K562 (cell line): ENCODE data around the gene CRY2. TPM values are rescaled to one million over a fixed set of nuclear protein-coding genes. Genes with fewer than 3 reads are reported as not detected.

Experiments
- ATAC-seq: fragments of 200-7000 bp; cut with Tn5 transposase; 3 replicates; pipeline ENCODE4 v1.9.1; 2020; ENCODE audit warnings: moderate library complexity
- BruUV-seq: library from RNA; stranded (reverse); fragments of 400-500 nt; replicated peaks from 2 replicates; lab custom pipeline; 2021; lab: Mats Ljungman, UMichigan
- CTCF ChIA-PET: fragments of 300-600 bp; formaldehyde crosslinking; extraction: SDS; loops from one replicate; lab custom pipeline; 2021; ENCODE audit warnings: low intra/inter-chr PET ratio; lab: Yijun Ruan, JAX
- POLR2A ChIA-PET: fragments of 300-600, 350-650 bp; sonication (Branson Sonifier 250); formaldehyde crosslinking; extraction: SDS; loops from one replicate; lab custom pipeline; 2021; ENCODE audit warnings: antibody characterized with exemption, inconsistent platforms; lab: Yijun Ruan, JAX
- DNase-seq, 4 experiments: peaks; one replicate each; pipeline versions ENCODE4 v3.0.0 to v3.0.0-alpha.2; 2011 to 2018; ENCODE audit warnings: low spot score in 3 of 4, mixed read lengths in 3 of 4; ENCODE audit errors: extremely low read depth in 1 of 4
- FAIRE-seq: peaks from 2 replicates; lab custom pipeline; 2011; peaks lifted over from hg19 to GRCh38; lab: Jason Lieb, UNC
- H2AFZ ChIP-seq: 2 replicates; pipeline ENCODE4 v1.6.0; 2011; ENCODE audit warnings: low read depth, low read length, control low read depth, inconsistent platforms
- H3K27ac ChIP-seq: fragments of 200-600 bp; 3 replicates; pipeline ENCODE4 v1.8.0; 2011; ENCODE audit warnings: low read depth, mild to moderate bottlenecking, control low read depth, inconsistent platforms, low read length, moderate library complexity, mixed read lengths; ENCODE audit errors: extremely low read depth
- H3K27me3 ChIP-seq, 2 experiments: fragments of 300-600 bp in 1 of 2; 2 replicates in 1 of 2; 3 replicates in 1 of 2; pipeline versions ENCODE4 v1.6.0 to v1.8.0; 2011; ENCODE audit warnings: inconsistent platforms in 2 of 2, low read length in 2 of 2, mild to moderate bottlenecking in 1 of 2, mixed read lengths in 1 of 2, moderate library complexity in 1 of 2; ENCODE audit not compliant: control insufficient read depth in 2 of 2, insufficient read depth in 2 of 2
- H3K36me3 ChIP-seq: fragments of 300-600 bp; 3 replicates; pipeline ENCODE4 v1.8.0; 2011; ENCODE audit warnings: mild to moderate bottlenecking, low read length, inconsistent platforms; ENCODE audit not compliant: control insufficient read depth, insufficient read depth
- H3K4me1 ChIP-seq, 2 experiments: fragments of 200-600 bp in 1 of 2; replicated peaks in 1 of 2; 2 replicates in 1 of 2; 3 replicates in 1 of 2; pipeline versions ENCODE4 v1.5.1 to v1.8.0; 2011; ENCODE audit warnings: inconsistent platforms in 2 of 2, low read length in 2 of 2, mild to moderate bottlenecking in 1 of 2, mixed read lengths in 1 of 2, moderate library complexity in 1 of 2; ENCODE audit not compliant: control insufficient read depth in 2 of 2, insufficient read depth in 2 of 2
- H3K4me2 ChIP-seq: 2 replicates; pipeline ENCODE4 v1.6.1; 2011; ENCODE audit warnings: low read length, control low read depth, inconsistent platforms, mixed read lengths; ENCODE audit not compliant: insufficient read depth
- H3K4me3 ChIP-seq: fragments of 200-600 bp; sonication (generic), shearing (Covaris generic); 2 replicates; pipeline ENCODE4 v1.5.1; 2016; ENCODE audit warnings: control low read depth, inconsistent platforms
- H3K79me2 ChIP-seq: fragments of 200-600 bp; 3 replicates; pipeline ENCODE4 v1.8.0; 2011; ENCODE audit warnings: low read length, inconsistent platforms; ENCODE audit not compliant: control insufficient read depth, insufficient read depth
- H3K9ac ChIP-seq, 2 experiments: 2 replicates each; pipeline versions ENCODE4 v1.6.0 to v1.6.1; 2011; ENCODE audit warnings: low read depth in 2 of 2, low read length in 2 of 2, control low read depth in 1 of 2, inconsistent platforms in 1 of 2, mild to moderate bottlenecking in 1 of 2, mixed read lengths in 1 of 2; ENCODE audit not compliant: insufficient read depth in 1 of 2
- H3K9me1 ChIP-seq: one replicate; pipeline ENCODE4 v1.6.0; 2011; ENCODE audit warnings: inconsistent platforms, mild to moderate bottlenecking, low read length, moderate library complexity; ENCODE audit not compliant: control insufficient read depth, insufficient read depth
- H3K9me3 ChIP-seq: replicated peaks from 2 replicates; pipeline ENCODE4 v1.5.1; 2011; ENCODE audit warnings: low read depth, low read length, inconsistent platforms; ENCODE audit not compliant: control insufficient read depth, insufficient read depth
- H4K20me1 ChIP-seq: replicated peaks from 2 replicates; pipeline ENCODE4 v1.6.1; 2011; ENCODE audit warnings: low read length, inconsistent platforms, mixed read lengths; ENCODE audit not compliant: control insufficient read depth, insufficient read depth
- ATF7 ChIP-seq: fragments of 450-650 bp; IDR thresholded peaks from 2 replicates; pipeline ENCODE4 v1.7.1; 2014; ENCODE audit warnings: mild to moderate bottlenecking, moderate library complexity
- CHD2 ChIP-seq: IDR thresholded peaks from 2 replicates; pipeline ENCODE4 v1.6.1; 2011; ENCODE audit warnings: low read depth, low read length
- CXXC5 ChIP-seq: fragments of 250-450 bp; sonication (Bioruptor Pico); IDR thresholded peaks from 2 replicates; pipeline ENCODE4 v1.8.0; 2022; ENCODE audit warnings: inconsistent platforms, mild to moderate bottlenecking, moderate library complexity
- ERF ChIP-seq: fragments of 450-650 bp; formaldehyde crosslinking; IDR thresholded peaks from 2 replicates; pipeline ENCODE4 v1.4.0; 2020; ENCODE audit warnings: mild to moderate bottlenecking, mixed read lengths
- ETV6 ChIP-seq, 3 experiments: fragments of 150-350 bp in 1 of 3; sonication (generic) in 1 of 3; formaldehyde crosslinking in 1 of 3; IDR thresholded peaks; 2 replicates each; pipeline versions ENCODE4 v1.6.1 to v1.8.0; 2014 to 2022; ENCODE audit warnings: borderline replicate concordance in 2 of 3, low read depth in 2 of 3, antibody characterized with exemption in 1 of 3, low read length in 1 of 3, mild to moderate bottlenecking in 1 of 3, missing genetic modification reagents in 1 of 3
- FOSL1 ChIP-seq: fragments of 200-800 bp; sonication (Bioruptor generic); conservative IDR thresholded peaks from 2 replicates; pipeline ENCODE4 v1.6.1; 2016; ENCODE audit warnings: missing genetic modification characterization, missing compliant biosample characterization
- FOXK1 ChIP-seq: sonication (generic); formaldehyde crosslinking; IDR thresholded peaks from 2 replicates; pipeline ENCODE4 v1.8.0; 2022; ENCODE audit warnings: missing genetic modification reagents, mild to moderate bottlenecking, borderline replicate concordance
- HDAC3 ChIP-seq: fragments of 450-650 bp; IDR thresholded peaks from 2 replicates; pipeline ENCODE4 v1.6.1; 2018; ENCODE audit warnings: borderline replicate concordance, mild to moderate bottlenecking, moderate library complexity; ENCODE audit not compliant: partially characterized antibody
- HNRNPL ChIP-seq: fragments of 200-400 bp; formaldehyde crosslinking; IDR thresholded peaks from 2 replicates; pipeline ENCODE4 v1.6.1; 2017; ENCODE audit warnings: low read depth, mild to moderate bottlenecking, low read length
- MTA2 ChIP-seq: fragments of 450-650 bp; IDR thresholded peaks from 2 replicates; pipeline ENCODE4 v1.6.1; 2016; ENCODE audit warnings: low read depth
- NFIX ChIP-seq: fragments of 250-450 bp; sonication (Bioruptor Pico); IDR thresholded peaks from 2 replicates; pipeline ENCODE4 v1.4.0; 2020; ENCODE audit warnings: low read depth, mild to moderate bottlenecking, moderate library complexity
- PCBP2 ChIP-seq: fragments of 200-400 bp; formaldehyde crosslinking; IDR thresholded peaks from 2 replicates; pipeline ENCODE4 v1.6.1; 2018; ENCODE audit warnings: low read length, low read depth, mild to moderate bottlenecking, moderate library complexity; ENCODE audit not compliant: poor library complexity, severe bottlenecking
- POLR2AphosphoS2 ChIP-seq: IDR thresholded peaks from 2 replicates; pipeline ENCODE4 v1.6.1; 2012; ENCODE audit warnings: low read length, improper control_type of control experiment
- POLR2G ChIP-seq: fragments of 200-400 bp; formaldehyde crosslinking; IDR thresholded peaks from 2 replicates; pipeline ENCODE4 v1.6.1; 2017; ENCODE audit warnings: low read depth, mild to moderate bottlenecking, antibody characterized with exemption, low read length, moderate library complexity
- SMAD4 ChIP-seq: fragments of 250-450 bp; sonication (Bioruptor Pico); conservative IDR thresholded peaks from 2 replicates; pipeline ENCODE4 v1.8.0; 2021; ENCODE audit warnings: inconsistent platforms, mild to moderate bottlenecking, moderate library complexity
- TARDBP ChIP-seq: fragments of 450-650 bp; IDR thresholded peaks from 2 replicates; pipeline ENCODE4 v1.6.1; 2016
- ZFX ChIP-seq: sonication (generic); formaldehyde crosslinking; IDR thresholded peaks from 2 replicates; pipeline ENCODE4 v1.8.0; 2022; ENCODE audit warnings: mild to moderate bottlenecking, missing genetic modification reagents, moderate library complexity
- ZNF24 ChIP-seq: fragments of 450-650 bp; IDR thresholded peaks from 2 replicates; pipeline ENCODE4 v1.6.1; 2016
- ZNF75A ChIP-seq: fragments of 450-650 bp; formaldehyde crosslinking; IDR thresholded peaks from 2 replicates; pipeline ENCODE4 v1.4.0; 2020; ENCODE audit warnings: mild to moderate bottlenecking
- ZSCAN29 ChIP-seq: fragments of 450-650 bp; IDR thresholded peaks from 2 replicates; pipeline ENCODE4 v1.6.1; 2017
- WGBS: fragments of 100-300 bp; shearing (Covaris generic); methylation state at CpG from one replicate; pipeline ENCODE4 v1.1.6; 2016; ENCODE audit warnings: low coverage, mixed read lengths; ENCODE audit not compliant: insufficient coverage; ENCODE audit errors: missing lambda C conversion rate; 5-methylcytosine and 5-hydroxymethylcytosine counted together
- in situ Hi-C: fragments of 300-500 bp; cut with MboI; formaldehyde crosslinking; loops from 4 replicates; pipeline ENCODE4 v1.15.0; 2018; ENCODE audit warnings: inconsistent platforms, mixed read lengths
- intact Hi-C: fragments of 100-400 bp; cut with micrococcal nuclease; formaldehyde crosslinking; loops from 2 replicates; pipeline ENCODE4 v1.14.2; 2022
- polyA plus RNA-seq, 8 experiments: library from polyadenylated mRNA; depleted of rRNA in 4 of 8; stranded (reverse) in 5 of 8; unstranded in 3 of 8; fragments of >200 nt; fragmentation: Nextera tagmentation in 2 of 8; fragmentation: Illumina TruSeq in 1 of 8; extraction: Ambion mirVana in 2 of 8; extraction: Trizol in 1 of 8; gene quantifications; 2 replicates each; pipeline versions ENCODE4 v1.2.1 to v1.2.3, GENCODE V29; 2011 to 2014; ENCODE audit warnings: inconsistent platforms in 1 of 8, missing spikeins in 1 of 8
- total RNA-seq, 7 experiments: library from RNA; depleted of rRNA in 6 of 7; stranded (reverse); fragments of >200 nt in 6 of 7; fragmentation: Illumina TruSeq in 2 of 7; extraction: Trizol in 2 of 7; gene quantifications; 2 replicates each; pipeline versions ENCODE4 v1.2.1 to v1.2.3, GENCODE V29; 2011 to 2021; ENCODE audit warnings: low replicate concordance in 1 of 7

CRY2 gene
- total and polyA plus RNA-seq, 9 of the 15 experiments (the other 6 are each of a cell fraction or from before 2014, with no cell fraction given): 2.3 to 23.9 (median 14.8) TPM

- CTCF ChIA-PET: no interaction called here
- in situ Hi-C loops: no loop called here
These were observed 29.1 kb downstream of the CRY2 start for GRCh38 chr11:45876401-45876800.

More at GRCh38 chr11:45876401-45876800, 29.1 kb downstream of the CRY2 start:
- H3K27ac ChIP-seq: no peak overlapping the region
- intact Hi-C loops: loop anchor here (10.0 kb wide), 1 partner anchor 68 kb away; no protein-coding TSS in a partner anchor
- H3K9ac ChIP-seq: no peak overlapping the region
- peaks cover 11 to 22% of the 10 kb centered on the region in 2 experiments for H3K4me1 ChIP-seq
- BruUV-seq: no TSS peak
- H3K79me2 ChIP-seq: no peaks in the 10 kb centered on the region
- H4K20me1 ChIP-seq: peaks cover 12% of the 10 kb centered on the region
- H3K9me1 ChIP-seq: no peaks in the 10 kb centered on the region
- no peaks in the 10 kb centered on the region for H3K9me3 ChIP-seq
- peaks cover 64% of the 10 kb centered on the region for H3K36me3 ChIP-seq
- no peaks in the 10 kb centered on the region for H3K27me3 ChIP-seq
- TF ChIP-seq ZFX (CRISPR knock-in tag) (no peak), ATF7 (no peak), ZNF75A (CRISPR knock-in tag) (no peak), CXXC5 (CRISPR knock-in tag) (no peak), PCBP2 (no peak), FOSL1 (tag) (no peak), TARDBP (no peak), FOXK1 (no peak), ZSCAN29 (no peak), MTA2 (no peak), CHD2 (no peak), ETV6 (IDR thresholded peaks at IDR 0.05; ENCODE audit: borderline replicate concordance in 1 of 2, low read depth in 2 of 2, low read length in 1 of 2) (no peak), ETV6 (CRISPR knock-in tag; IDR thresholded peaks at IDR 0.05; ENCODE audit: borderline replicate concordance) (no peak), POLR2AphosphoS2 (no peak), NFIX (CRISPR knock-in tag) (no peak), SMAD4 (no peak), ZNF24 (no peak), POLR2G (no peak), HDAC3 (no peak), ERF (CRISPR knock-in tag) (no peak), HNRNPL (no peak)
- no peak overlapping the region for H3K4me2 ChIP-seq
- no peak overlapping the region for H3K4me3 ChIP-seq
- 81% methylated on average over 6 of the region's 6 CpGs for WGBS
- no peak for DNase-seq
- no peak for ATAC-seq
- no peak for FAIRE-seq
- no peak overlapping the region for H2AFZ ChIP-seq
- POLR2A ChIA-PET: interaction anchor here (0.8 to 4.4 kb wide), 2 partner anchors 15 to 127 kb away, joined by 3 to 21 read pairs; no protein-coding TSS in a partner anchor
